OCI-LY1 (cell line): ENCODE data around the gene EXOC6.

Experiments used
- CTCF ChIP-seq: fragments of 200-600 bp; sonication (generic), shearing (Covaris generic); IDR thresholded peaks from 2 replicates; pipeline ENCODE4 v1.5.1; 2017; ENCODE audit warnings: mild to moderate bottlenecking, antibody characterized with exemption, low read length, moderate library complexity, mixed read lengths
- EZH2 ChIP-seq: fragments of 200-600 bp; sonication (generic), shearing (Covaris generic); IDR thresholded peaks from 2 replicates; pipeline ENCODE4 v1.8.0; 2017; ENCODE audit warnings: borderline replicate concordance, mixed run types, mild to moderate bottlenecking, antibody characterized with exemption, low read length, moderate library complexity, mixed read lengths

- no peak for TF ChIP-seq CTCF
- TF ChIP-seq EZH2, result no peak
These were observed 150.9 kb downstream of the EXOC6 start for GRCh38 chr10:92999191-92999590.
